ENCODE measurements around the gene ZNF343.

ZNF343 gene

DNA sequence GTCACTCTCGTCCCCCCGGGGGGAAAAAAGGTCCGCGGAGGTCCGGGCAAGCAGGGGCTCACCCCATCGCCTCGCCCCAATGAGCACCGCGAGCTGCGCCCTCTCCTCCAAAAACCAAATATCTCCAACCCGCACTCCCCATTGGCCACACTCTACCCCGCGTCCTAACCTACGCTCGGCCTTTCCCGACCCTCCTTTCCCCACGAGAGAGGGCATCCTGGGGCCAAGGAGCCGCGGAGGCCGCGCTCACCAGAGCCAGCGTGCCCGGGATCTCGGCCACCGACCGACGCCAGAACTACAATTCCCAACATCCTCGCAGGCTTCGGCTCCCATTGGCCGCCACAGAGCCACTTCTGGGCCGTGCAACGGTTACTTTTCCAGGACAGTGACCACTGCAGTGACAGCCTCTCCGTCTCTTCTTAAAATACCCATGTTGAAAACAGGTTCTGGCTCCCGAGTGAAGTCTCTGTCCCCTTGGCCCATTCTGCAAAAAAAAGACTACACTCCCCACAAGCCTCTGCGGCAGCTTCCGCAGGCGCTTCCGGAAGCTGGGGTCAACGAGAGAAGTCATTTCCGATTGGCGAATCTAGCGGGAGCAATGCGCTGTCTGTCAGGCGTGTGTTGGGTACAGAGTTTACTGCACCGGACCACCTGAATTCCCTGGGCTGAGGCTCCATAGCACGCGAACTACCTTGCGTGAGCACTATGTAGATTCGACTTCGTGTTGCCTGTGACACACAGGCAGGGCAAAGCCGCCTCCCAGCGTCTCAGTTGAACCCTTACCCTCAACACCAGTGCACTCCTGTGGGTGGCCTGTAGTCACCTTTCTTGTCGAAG is at the start of gene ZNF343:
Gene ZNF343, minus strand, starts transcription at position 285 of the 837 bp plus-strand sequence. CDS start 15,020 bp downstream, outside the sequence.
- Mint-ChIP-seq H3K4me3 (peak within 1 kb of the TSS; percentile 97), H3K27me3 (ENCODE audit: low read depth, poor library complexity) (peaks cover 45% of the 10 kb centered on the region), H3K36me3 (ENCODE audit: low read depth) (peaks cover 16% of the 10 kb centered on the region), H3K9me3 (peaks cover 20% of the 10 kb centered on the region), H3K4me1 (peaks cover 24% of the 10 kb centered on the region), H3K27ac (peak within 1 kb of the TSS; percentile 93)
- DNase-seq = peak; percentile 73
- TF ChIP-seq CTCF (IDR thresholded peaks at IDR 0.05) = no peak

DNA sequence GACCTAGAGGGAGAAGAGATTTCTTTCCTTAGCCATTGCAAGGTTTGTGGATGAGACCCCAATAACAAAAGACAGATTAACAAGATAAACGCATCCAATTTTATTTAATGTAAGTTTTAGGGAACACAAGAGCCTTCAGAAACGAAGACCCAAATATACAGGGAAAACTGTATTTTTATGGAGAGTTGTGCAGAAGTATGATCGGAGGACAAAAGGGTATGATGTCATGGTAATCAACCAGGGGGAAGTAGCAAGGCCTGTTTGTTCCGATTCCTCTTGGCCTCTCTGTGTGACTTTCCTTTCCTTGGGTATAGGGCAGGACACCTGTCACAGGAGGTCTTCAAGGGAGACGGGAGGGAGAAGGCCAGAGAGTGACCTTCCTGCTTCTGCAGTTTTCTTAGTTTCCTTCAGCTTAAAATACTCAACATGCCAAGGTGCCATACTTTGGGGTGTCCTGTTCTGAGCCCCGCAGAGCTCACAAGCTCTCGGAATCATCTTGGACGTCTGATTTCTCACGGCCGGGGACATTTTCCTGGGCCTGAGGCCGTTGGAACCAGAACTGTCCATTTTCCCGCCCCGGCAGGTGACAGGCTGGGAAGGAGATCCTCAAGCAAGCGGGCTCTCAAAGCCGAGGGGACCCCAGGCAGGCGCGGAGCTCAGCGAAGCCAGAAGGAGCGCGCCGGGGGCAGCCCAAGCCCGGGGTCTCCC is 49.3 kb upstream of the ZNF343 start:
- Mint-ChIP-seq H3K27me3 (ENCODE audit: low read depth, poor library complexity) (peaks cover 99% of the 10 kb centered on the region), H3K27ac (no peak overlapping the region), H3K9me3 (no peaks in the 10 kb centered on the region), H3K4me1 (no peaks in the 10 kb centered on the region), H3K4me3 (peak overlapping the region; percentile 25), H3K36me3 (ENCODE audit: low read depth) (no peaks in the 10 kb centered on the region)
- TF ChIP-seq CTCF (IDR thresholded peaks at IDR 0.05) = no peak
- DNase-seq = no peak

- Mint-ChIP-seq H3K27ac (no peak overlapping the region), H3K4me1 (peaks cover 16% of the 10 kb centered on the region), H3K27me3 (ENCODE audit: low read depth, poor library complexity) (peaks cover 96% of the 10 kb centered on the region), H3K4me3 (no peak overlapping the region), H3K9me3 (no peaks in the 10 kb centered on the region), H3K36me3 (ENCODE audit: low read depth) (no peaks in the 10 kb centered on the region)
- no peak for DNase-seq
- no peak for TF ChIP-seq CTCF (IDR thresholded peaks at IDR 0.05)
Observed at GRCh38 chr20:2545594-2545993, 36.9 kb upstream of the ZNF343 start.

DNA sequence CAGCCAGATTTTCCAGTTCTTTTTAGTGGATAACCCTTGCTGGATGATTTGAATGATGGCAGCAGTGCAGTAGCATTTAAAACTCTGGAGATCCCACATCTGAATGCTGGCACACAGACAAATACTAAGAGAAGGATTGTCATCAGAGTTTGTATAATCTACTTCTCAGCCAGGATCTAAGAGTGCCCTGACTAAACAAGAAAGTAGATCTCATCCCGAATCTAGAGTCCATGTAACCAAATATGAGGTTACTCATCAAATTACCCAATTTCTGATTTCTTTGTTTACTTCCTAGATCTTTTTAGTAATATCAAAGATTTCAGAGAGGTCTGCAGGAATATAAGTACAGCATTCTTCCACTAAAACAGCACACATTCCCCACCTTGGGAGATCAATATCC is 35.5 kb upstream of the ZNF343 start:
- H3K27ac Mint-ChIP-seq = no peak overlapping the region
- peaks cover 84% of the 10 kb centered on the region for H3K27me3 Mint-ChIP-seq (ENCODE audit: low read depth, poor library complexity)
- H3K4me1 Mint-ChIP-seq = peaks cover 23% of the 10 kb centered on the region
- DNase-seq = no peak
- no peaks in the 10 kb centered on the region for H3K9me3 Mint-ChIP-seq
- no peak for TF ChIP-seq CTCF (IDR thresholded peaks at IDR 0.05)
- no peak overlapping the region for H3K4me3 Mint-ChIP-seq
- no peaks in the 10 kb centered on the region for H3K36me3 Mint-ChIP-seq (ENCODE audit: low read depth)

GRCh38 chr20:2542361-2542760 is 33.6 kb upstream of the ZNF343 start:
- Mint-ChIP-seq H3K27ac (no peak overlapping the region), H3K4me3 (no peak overlapping the region), H3K27me3 (ENCODE audit: low read depth, poor library complexity) (peaks cover 79% of the 10 kb centered on the region), H3K36me3 (ENCODE audit: low read depth) (no peaks in the 10 kb centered on the region), H3K4me1 (peaks cover 41% of the 10 kb centered on the region), H3K9me3 (no peaks in the 10 kb centered on the region)
- no peak for DNase-seq
- no peak for TF ChIP-seq CTCF (IDR thresholded peaks at IDR 0.05)

Measured in nephron progenitor cell (in vitro differentiated cells).